GM11168 (cell line): Measurements from ENCODE around the gene IGSF23.
"Not testable (repeated sequence)": the region's sequence is repeated elsewhere in the genome, so short reads cannot be mapped to it uniquely, and the experiment has no call there.

Experiments used
- in situ Hi-C: fragments of 300-500 bp; cut with MboI; formaldehyde crosslinking; loops from one replicate; pipeline ENCODE4 v1.12.0; 2022; ENCODE audit warnings: low sequenced_read_pairs; ENCODE audit not compliant: unreplicated experiment

The IGSF23 gene

GRCh38 chr19:44658069-44658733, 44.8 kb downstream of the IGSF23 start:
- in situ Hi-C loops: no loop called here

DNA sequence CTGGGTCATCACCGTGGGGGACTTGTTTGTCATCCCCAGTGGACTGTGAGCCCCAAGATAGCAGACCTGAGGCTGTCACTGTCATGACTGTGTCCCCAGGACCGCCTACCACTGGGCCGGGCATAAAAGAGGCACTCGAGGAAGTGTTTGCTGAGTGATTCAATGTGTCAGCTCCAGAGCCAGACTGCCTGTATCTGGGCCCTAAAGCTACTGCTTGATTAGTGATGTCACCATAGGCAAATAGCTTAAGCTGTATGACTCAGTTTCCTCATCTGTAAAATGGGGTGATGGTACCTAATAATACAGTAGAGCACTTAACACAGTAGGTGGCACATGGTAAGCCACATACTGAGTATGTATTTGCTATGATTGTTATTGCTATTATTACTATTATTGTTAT, 46.7 kb downstream of the IGSF23 start:
- in situ Hi-C loops: no loop called here

- in situ Hi-C loops: no loop called here
Measured at GRCh38 chr19:44661205-44661604, 47.8 kb downstream of the IGSF23 start.

DNA sequence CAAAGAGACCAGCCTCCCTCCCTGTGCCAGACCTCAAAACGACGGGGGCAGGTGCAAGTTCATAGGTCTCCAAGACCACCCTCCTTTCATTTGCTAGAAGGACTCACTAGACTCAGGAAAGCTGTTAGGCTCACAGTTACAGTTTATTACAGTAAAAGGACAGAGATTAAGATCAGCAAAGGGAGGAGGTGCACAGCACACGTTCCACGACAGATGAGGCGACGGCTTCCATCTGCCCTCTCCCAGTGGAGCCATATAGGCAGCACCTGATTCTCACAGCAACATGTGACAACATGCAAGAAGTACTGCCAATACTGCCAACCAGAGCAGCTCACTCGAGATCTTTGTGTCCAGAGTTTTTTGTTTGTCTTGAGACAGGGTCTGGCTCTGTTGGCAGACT, 48.5 kb downstream of the IGSF23 start:
- in situ Hi-C loops: no loop called here

DNA sequence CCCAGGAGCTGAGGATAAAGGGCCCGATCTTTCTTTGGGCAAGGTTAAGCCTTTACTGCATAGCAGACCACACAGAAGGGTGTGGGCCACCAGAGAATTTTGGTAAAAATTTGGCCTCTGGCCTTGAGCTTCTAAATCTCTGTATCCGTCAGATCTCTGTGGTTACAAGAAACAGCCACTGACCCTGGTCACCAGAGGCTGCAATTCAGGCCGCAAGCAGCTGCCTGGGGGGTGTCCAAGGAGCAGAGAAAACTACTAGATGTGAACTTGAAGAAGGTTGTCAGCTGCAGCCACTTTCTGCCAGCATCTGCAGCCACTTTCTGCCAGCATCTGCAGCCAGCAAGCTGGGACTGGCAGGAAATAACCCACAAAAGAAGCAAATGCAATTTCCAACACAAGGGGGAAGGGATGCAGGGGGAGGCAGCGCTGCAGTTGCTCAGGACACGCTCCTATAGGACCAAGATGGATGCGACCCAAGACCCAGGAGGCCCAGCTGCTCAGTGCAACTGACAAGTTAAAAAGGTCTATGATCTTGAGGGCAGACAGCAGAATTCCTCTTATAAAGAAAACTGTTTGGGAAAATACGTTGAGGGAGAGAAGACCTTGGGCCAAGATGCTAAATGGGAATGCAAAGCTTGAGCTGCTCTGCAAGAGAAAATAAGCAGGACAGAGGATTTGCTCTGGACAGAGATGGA, 49.5 kb downstream of the IGSF23 start:
- in situ Hi-C loops: no loop called here

GRCh38 chr19:44663996-44664395, 50.6 kb downstream of the IGSF23 start:
- in situ Hi-C loops: no loop called here

- in situ Hi-C loops: no loop called here
Measured at GRCh38 chr19:44664976-44665375, 51.6 kb downstream of the IGSF23 start.

DNA sequence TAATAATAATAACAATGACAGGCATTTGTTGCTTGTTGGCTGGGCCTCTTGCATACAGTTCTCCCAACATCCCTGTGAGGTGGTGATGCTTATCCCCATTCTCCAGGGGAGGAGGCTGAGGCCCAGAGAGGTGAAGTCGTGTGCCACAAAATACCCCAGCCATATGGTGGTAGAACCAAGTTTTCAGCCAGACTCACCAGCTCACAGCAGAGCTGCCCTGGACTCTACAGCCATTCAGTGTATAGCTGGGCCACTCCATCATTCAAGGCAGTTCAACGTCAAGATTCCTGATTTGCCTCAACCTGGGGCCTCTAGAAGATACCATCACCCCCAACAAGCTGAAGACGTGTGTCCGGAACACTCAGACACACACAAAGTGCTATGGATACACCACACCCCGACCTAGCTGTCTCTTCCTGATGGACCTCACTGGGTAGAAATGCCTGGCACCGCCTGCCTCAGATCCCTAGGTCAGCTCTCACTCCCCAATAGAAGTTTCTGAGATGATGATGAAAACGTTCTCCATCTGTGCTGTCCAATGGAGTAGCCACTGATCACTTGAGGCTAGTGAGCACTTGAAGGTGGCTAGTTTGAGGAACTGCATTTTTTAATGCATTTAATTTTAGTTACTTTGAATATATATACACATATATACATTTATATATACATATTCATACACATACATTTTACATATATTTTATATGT, 53.6 kb downstream of the IGSF23 start:
- in situ Hi-C loops: no loop called here

GRCh38 chr19:44668985-44669764, 55.8 kb downstream of the IGSF23 start:
- in situ Hi-C loops: no loop called here

- in situ Hi-C loops: not testable (repeated sequence)
Measured at GRCh38 chr19:44670027-44670426, 56.7 kb downstream of the IGSF23 start.

- in situ Hi-C loops: no loop called here
Measured at GRCh38 chr19:44671400-44671799, 58.0 kb downstream of the IGSF23 start, which contains the start of gene CEACAM19. Gene CEACAM19, plus strand, starts transcription at chr19:44671482. Its CDS starts 450 bp downstream, at chr19:44671932.

DNA sequence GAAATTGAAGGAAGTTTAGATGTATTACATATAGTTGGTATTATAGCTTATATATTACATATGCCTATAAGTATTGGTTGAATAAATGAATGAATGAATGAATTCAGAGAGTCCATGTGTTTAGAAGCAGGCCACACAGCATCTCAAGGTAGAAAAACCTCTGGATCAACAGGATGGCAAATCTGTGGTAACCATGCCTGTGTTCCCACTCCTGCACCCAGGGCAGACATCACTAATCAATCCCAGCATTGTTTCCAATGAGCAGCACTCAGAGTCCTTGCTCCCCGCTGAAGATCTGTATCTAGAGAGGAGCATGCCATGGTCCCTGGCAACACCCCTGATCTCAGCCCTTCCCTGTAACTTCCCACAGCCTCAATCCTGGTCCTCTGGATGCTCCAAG, 58.9 kb downstream of the IGSF23 start:
- in situ Hi-C loops: no loop called here

DNA sequence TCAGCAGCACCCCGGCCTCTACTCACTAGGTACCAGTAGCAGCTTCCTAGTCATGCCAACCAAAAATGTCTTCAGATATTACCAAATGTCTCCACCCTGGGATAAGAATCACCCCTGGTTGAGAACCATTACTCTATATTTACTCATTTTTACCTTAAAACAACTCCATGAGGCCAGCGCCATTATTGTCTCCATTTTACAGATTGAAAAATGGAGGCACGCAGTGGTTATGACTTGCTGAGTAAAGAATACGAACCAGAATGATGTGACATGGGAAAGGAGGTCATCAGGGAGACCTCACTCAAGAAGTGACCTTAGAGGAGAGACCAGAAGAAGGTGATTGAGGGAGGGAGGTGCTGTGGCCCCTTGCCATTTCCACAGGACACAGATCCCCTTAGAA, 60.1 kb downstream of the IGSF23 start:
- in situ Hi-C loops: no loop called here

- in situ Hi-C loops: no loop called here
Measured at GRCh38 chr19:44675521-44675920, 62.2 kb downstream of the IGSF23 start.

GRCh38 chr19:44677019-44677811, 63.9 kb downstream of the IGSF23 start:
- in situ Hi-C loops: no loop called here

GRCh38 chr19:44680536-44680935, 67.2 kb downstream of the IGSF23 start:
- in situ Hi-C loops: no loop called here

DNA sequence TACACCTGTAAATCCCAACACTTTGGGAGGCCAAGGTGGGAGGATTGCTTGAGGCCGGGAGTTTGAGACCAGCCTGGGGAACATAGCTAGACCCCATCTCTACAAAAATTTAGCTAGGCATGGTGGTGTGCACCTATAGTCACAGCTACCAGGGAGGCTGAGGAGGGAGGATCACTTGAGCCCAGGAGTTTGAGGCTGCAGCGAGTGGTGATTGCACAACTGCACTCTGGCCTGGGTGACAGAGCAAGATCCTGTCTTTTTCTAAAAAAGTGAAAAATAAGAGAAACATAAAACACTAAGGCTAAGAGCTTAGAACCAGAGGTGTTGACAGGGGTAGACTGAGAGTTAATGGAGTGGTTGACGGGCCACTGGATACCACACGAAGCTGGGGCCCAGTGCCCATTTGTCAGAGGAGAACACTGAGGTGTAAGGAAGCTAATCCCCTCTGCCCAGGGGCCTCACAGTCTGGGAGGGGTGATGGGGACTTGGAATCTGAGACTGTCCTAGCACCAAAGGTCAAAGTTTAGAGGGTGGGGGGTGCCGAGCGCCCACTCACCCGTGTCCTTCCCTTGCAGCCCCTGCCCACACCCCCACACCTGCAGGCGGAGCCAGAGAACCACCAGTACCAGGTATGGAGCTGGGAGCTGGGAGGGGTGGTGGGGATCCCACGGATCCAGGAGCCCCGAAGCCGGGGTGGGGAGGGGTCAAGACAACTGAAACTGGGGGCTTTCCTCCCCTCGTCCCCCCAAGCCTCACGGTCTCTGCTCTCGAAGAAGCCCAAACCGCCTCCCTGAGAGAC, 68.8 kb downstream of the IGSF23 start:
- in situ Hi-C loops: no loop called here

GRCh38 chr19:44682807-44683206, 69.4 kb downstream of the IGSF23 start:
- in situ Hi-C loops: no loop called here
